GM12892 (cell line): ENCODE data around the gene EEIG1.

Source experiments
- POLR2A ChIP-seq: IDR thresholded peaks from 2 replicates; pipeline ENCODE4 v1.6.1; 2011; ENCODE audit warnings: low read depth, low read length, control low read depth
- POLR2AphosphoS5 ChIP-seq: IDR thresholded peaks from 2 replicates; pipeline ENCODE4 v1.6.1; 2011; ENCODE audit warnings: low read depth, low read length, control low read depth
- TAF1 ChIP-seq: IDR thresholded peaks from 2 replicates; pipeline ENCODE4 v1.6.1; 2011; ENCODE audit warnings: low read depth, mild to moderate bottlenecking, control low read depth, low read length, borderline replicate concordance

DNA sequence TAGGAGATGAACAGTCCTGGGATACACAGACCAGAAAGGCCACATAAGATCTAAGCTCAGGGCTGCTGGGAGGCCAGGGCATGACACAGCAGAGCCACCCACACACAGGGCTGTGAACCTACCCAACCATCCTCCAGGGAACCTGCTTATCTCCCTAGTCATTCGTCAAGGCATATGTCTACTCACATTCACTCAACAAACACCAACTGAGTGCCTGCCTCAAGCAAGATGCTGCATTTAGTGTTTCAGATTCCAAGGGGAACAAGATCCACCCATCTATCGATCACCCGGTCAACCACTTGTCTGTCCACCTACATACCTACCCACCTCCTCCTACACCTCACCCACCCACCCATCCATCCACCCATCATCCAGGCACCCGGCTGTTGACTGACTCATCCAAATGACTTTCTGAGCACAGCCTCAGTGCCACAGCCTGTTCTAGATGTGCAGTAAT is 45.0 kb downstream of the EEIG1 start:
- TF ChIP-seq POLR2A, result no peak
- TF ChIP-seq TAF1, result no peak
- no peak for TF ChIP-seq POLR2AphosphoS5
